OCI-LY7 (cell line): Measurements from ENCODE around the gene COL6A2. TPM values are rescaled to one million over a fixed set of nuclear protein-coding genes. Genes with fewer than 3 reads are reported as not detected.
"Not testable (repeated sequence)": the region's sequence is repeated elsewhere in the genome, so short reads cannot be mapped to it uniquely, and the experiment has no call there.

Experiments used
- BruUV-seq: library from RNA; stranded (reverse); fragments of 400-500 nt; replicated peaks from 2 replicates; lab custom pipeline; 2021; lab: Mats Ljungman, UMichigan
- CTCF ChIA-PET: fragments of 300-600 bp; sonication (Branson Sonifier 250); formaldehyde crosslinking; loops from one replicate; lab custom pipeline; 2022; ENCODE audit warnings: antibody characterized with exemption; ENCODE audit not compliant: unreplicated experiment; lab: Charles Lee
- POLR2A ChIA-PET: fragments of 300-600 bp; sonication (Branson Sonifier 250); formaldehyde crosslinking; loops from one replicate; lab custom pipeline; 2022; ENCODE audit warnings: antibody characterized with exemption; lab: Charles Lee
- DNase-seq: peaks from one replicate; pipeline ENCODE4 v3.0.0-alpha.2; 2015; ENCODE audit warnings: low spot score
- H2AFZ ChIP-seq: fragments of 200-600 bp; sonication (generic), shearing (Covaris generic); 2 replicates; pipeline ENCODE4 v1.6.1; 2014; ENCODE audit warnings: mild to moderate bottlenecking, antibody characterized with exemption, low read length, moderate library complexity
- H3K27ac ChIP-seq: fragments of 200-600 bp; sonication (generic); 2 replicates; pipeline ENCODE4 v1.5.1; 2014; ENCODE audit warnings: mixed run types, low read depth, mild to moderate bottlenecking, moderate library complexity, low read length, inconsistent platforms; ENCODE audit not compliant: poor library complexity, severe bottlenecking
- H3K36me3 ChIP-seq: fragments of 200-600 bp; sonication (generic); 2 replicates; pipeline ENCODE4 v1.6.1; 2014; ENCODE audit warnings: mild to moderate bottlenecking, antibody characterized with exemption, low read length, moderate library complexity, mixed read lengths; ENCODE audit not compliant: insufficient read depth
- H3K4me1 ChIP-seq: fragments of 200-600 bp; sonication (generic); 2 replicates; pipeline ENCODE4 v1.5.1; 2014; ENCODE audit warnings: mild to moderate bottlenecking, low read length; ENCODE audit not compliant: insufficient read depth, poor library complexity, severe bottlenecking
- H3K4me2 ChIP-seq: fragments of 200-600 bp; sonication (generic); 2 replicates; pipeline ENCODE4 v1.6.1; 2014; ENCODE audit warnings: mild to moderate bottlenecking, low read length
- H3K4me3 ChIP-seq: fragments of 200-600 bp; sonication (generic); 2 replicates; pipeline ENCODE4 v1.5.1; 2014; ENCODE audit warnings: mild to moderate bottlenecking, low read depth, low read length; ENCODE audit not compliant: poor library complexity, severe bottlenecking
- H3K79me2 ChIP-seq: fragments of 200-600 bp; sonication (generic); 2 replicates; pipeline ENCODE4 v1.6.1; 2016; ENCODE audit warnings: low read depth, mild to moderate bottlenecking, low read length, moderate library complexity, mixed read lengths; ENCODE audit not compliant: insufficient read depth
- H3K9me2 ChIP-seq: fragments of 200-600 bp; sonication (generic); 2 replicates; pipeline ENCODE4 v1.6.1; 2016; ENCODE audit warnings: mild to moderate bottlenecking, low read length, mixed read lengths; ENCODE audit not compliant: insufficient read depth
- H3K9me3 ChIP-seq: fragments of 200-600 bp; sonication (generic); 2 replicates; pipeline ENCODE4 v1.6.1; 2014; ENCODE audit warnings: mild to moderate bottlenecking, mixed run types, low read length, mixed read lengths
- H4K20me1 ChIP-seq: fragments of 200-600 bp; sonication (generic); 2 replicates; pipeline ENCODE4 v1.6.1; 2014; ENCODE audit warnings: mild to moderate bottlenecking, antibody characterized with exemption, low read length, moderate library complexity, mixed read lengths; ENCODE audit not compliant: insufficient read depth
- CTCF ChIP-seq: fragments of 200-600 bp; sonication (generic); conservative IDR thresholded peaks from 2 replicates; pipeline ENCODE4 v1.5.1; 2014; ENCODE audit warnings: mild to moderate bottlenecking, antibody characterized with exemption, low read length, moderate library complexity, mixed read lengths
- EZH2phosphoT487 ChIP-seq: fragments of 200-600 bp; sonication (generic); IDR thresholded peaks from 2 replicates; pipeline ENCODE4 v1.6.1; 2018; ENCODE audit warnings: low read depth, borderline replicate concordance, mild to moderate bottlenecking, mixed run types, antibody characterized with exemption, low read length, moderate library complexity, mixed read lengths
- intact Hi-C: fragments of 100-400 bp; cut with micrococcal nuclease; formaldehyde crosslinking; loops from one replicate; pipeline ENCODE4 v1.10.0; 2022; ENCODE audit not compliant: unreplicated experiment
- total RNA-seq, 2 experiments: library from RNA; depleted of rRNA in 1 of 2; stranded (reverse); fragments of >200 nt in 1 of 2; shearing (Covaris generic) in 1 of 2; gene quantifications; 2 replicates each; pipeline ENCODE4 v1.2.3, GENCODE V29; 2014 to 2022

COL6A2 gene
- total RNA-seq, 2 experiments from 2014 or later: not detected

- H3K4me2 ChIP-seq: no peak overlapping the region
- H3K27ac ChIP-seq: no peak overlapping the region
- no TSS peak for BruUV-seq
- no peaks in the 10 kb centered on the region for H3K9me3 ChIP-seq
- H4K20me1 ChIP-seq: no peaks in the 10 kb centered on the region
- no peak for TF ChIP-seq EZH2phosphoT487
- no peak for TF ChIP-seq CTCF
- POLR2A ChIA-PET: no interaction called here
- no peaks in the 10 kb centered on the region for H3K79me2 ChIP-seq
- intact Hi-C loops: no loop called here
- H3K9me2 ChIP-seq: no peaks in the 10 kb centered on the region
- no peaks in the 10 kb centered on the region for H3K4me1 ChIP-seq
- no peak overlapping the region for H2AFZ ChIP-seq
- H3K36me3 ChIP-seq: no peaks in the 10 kb centered on the region
- DNase-seq: no peak
- CTCF ChIA-PET: no interaction called here
- no peak overlapping the region for H3K4me3 ChIP-seq
These were observed 41.8 kb downstream of the COL6A2 start for GRCh38 chr21:46139686-46140085.

- DNase-seq, H3K4me1 ChIP-seq, CTCF ChIA-PET, H3K79me2 ChIP-seq, H3K4me2 ChIP-seq, H4K20me1 ChIP-seq, H2AFZ ChIP-seq, H3K9me2 ChIP-seq, H3K9me3 ChIP-seq, intact Hi-C loops, H3K4me3 ChIP-seq, POLR2A ChIA-PET, H3K27ac ChIP-seq, H3K36me3 ChIP-seq, BruUV-seq: not testable (repeated sequence)
These were observed 42.6 kb downstream of the COL6A2 start for GRCh38 chr21:46140352-46141003.

GRCh38 chr21:46141767-46142581 is 44.1 kb downstream of the COL6A2 start:
- no TSS peak for BruUV-seq
- intact Hi-C loops: no loop called here

More at GRCh38 chr21:46141767-46142581, 44.1 kb downstream of the COL6A2 start:
- Histone ChIP-seq H3K36me3 (no peaks in the 10 kb centered on the region), H3K4me1 (no peaks in the 10 kb centered on the region), H3K4me3 (no peak overlapping the region), H3K79me2 (no peaks in the 10 kb centered on the region), H4K20me1 (no peaks in the 10 kb centered on the region), H3K9me3 (no peaks in the 10 kb centered on the region), H2AFZ (no peak overlapping the region), H3K4me2 (no peak overlapping the region), H3K9me2 (no peaks in the 10 kb centered on the region), H3K27ac (no peak overlapping the region)
- DNase-seq: no peak
- POLR2A ChIA-PET: interaction anchor here (0.7 kb wide), 1 partner anchor 186 kb away, joined by 3 read pairs; no protein-coding TSS in a partner anchor
- CTCF ChIA-PET: no interaction called here
- TF ChIP-seq EZH2phosphoT487 (no peak), CTCF (no peak)
